HCT116 (cell line): ENCODE results near the gene NCMAP. TPM values are rescaled to one million over a fixed set of nuclear protein-coding genes. Genes with fewer than 3 reads are reported as not detected.
"Not testable (repeated sequence)": the region's sequence is repeated elsewhere in the genome, so short reads cannot be mapped to it uniquely, and the experiment has no call there.

ENCODE experiments used
- ATAC-seq: fragments of 200-7000 bp; cut with Tn5 transposase; 2 replicates; pipeline ENCODE4 v1.9.1; 2020; ENCODE audit warnings: mild to moderate bottlenecking, moderate library complexity
- BruUV-seq: library from RNA; stranded (reverse); fragments of 400-500 nt; replicated peaks from 2 replicates; lab custom pipeline; 2021; lab: Mats Ljungman, UMichigan
- CTCF ChIA-PET: fragments of 300-600 bp; sonication (Branson Sonifier 250); formaldehyde crosslinking; loops from one replicate; lab custom pipeline; 2021; ENCODE audit warnings: antibody characterized with exemption; lab: Charles Lee
- POLR2A ChIA-PET: fragments of 300-600, 350-600 bp; sonication (Branson Sonifier 250); formaldehyde crosslinking; loops from one replicate; lab custom pipeline; 2021; ENCODE audit warnings: antibody characterized with exemption; lab: Charles Lee
- RAD21 ChIA-PET, 2 experiments: fragments of 300-600 bp; sonication (Branson Sonifier 250); formaldehyde crosslinking; loops; one replicate each; lab custom pipeline; 2023; ENCODE audit warnings: low total read pairs in 2 of 2; ENCODE audit not compliant: uncharacterized antibody in 2 of 2, unreplicated experiment in 2 of 2, low non-redundant PET in 1 of 2; lab: Charles Lee
- DNase-seq: peaks from one replicate; pipeline ENCODE4 v3.0.0-alpha.2; 2010; ENCODE audit warnings: low read depth, low spot score
- H2AFZ ChIP-seq: fragments of 200-600 bp; shearing (Covaris generic), sonication (generic); 2 replicates; pipeline ENCODE4 v1.6.1; 2017; ENCODE audit warnings: low read depth, mixed run types, mixed read lengths, antibody characterized with exemption, low read length; ENCODE audit not compliant: poor library complexity, severe bottlenecking
- H3K27ac ChIP-seq: 2 replicates; pipeline ENCODE4 v1.5.1; 2012; ENCODE audit warnings: low read depth, low read length
- H3K27me3 ChIP-seq: fragments of 200-600 bp; sonication (generic); 2 replicates; pipeline ENCODE4 v1.6.1; 2016; ENCODE audit warnings: mixed run types, low read length, mixed read lengths; ENCODE audit not compliant: insufficient read depth
- H3K36me3 ChIP-seq, 2 experiments: fragments of 200-500 bp in 1 of 2; fragments of 200-600 bp in 1 of 2; sonication (Bioruptor generic) in 1 of 2; sonication (generic) in 1 of 2; 2 replicates each; pipeline versions ENCODE4 v1.5.1 to v1.6.1; 2014 to 2016; ENCODE audit warnings: low read length in 2 of 2, inconsistent platforms in 1 of 2, mixed read lengths in 1 of 2, mixed run types in 1 of 2; ENCODE audit not compliant: insufficient read depth in 2 of 2, control insufficient read depth in 1 of 2
- H3K4me1 ChIP-seq, 2 experiments: fragments of 200-600 bp in 1 of 2; sonication (generic) in 1 of 2; 2 replicates each; pipeline versions ENCODE4 v1.5.1 to v1.6.1; 2012 to 2017; ENCODE audit warnings: low read length in 2 of 2, inconsistent platforms in 1 of 2, mild to moderate bottlenecking in 1 of 2, mixed read lengths in 1 of 2, mixed run types in 1 of 2, moderate library complexity in 1 of 2; ENCODE audit not compliant: insufficient read depth in 2 of 2, control insufficient read depth in 1 of 2
- H3K4me2 ChIP-seq: fragments of 200-600 bp; sonication (generic); 2 replicates; pipeline ENCODE4 v1.6.1; 2017; ENCODE audit warnings: mixed run types, low read length, mixed read lengths
- H3K4me3 ChIP-seq, 2 experiments: fragments of 200-600 bp in 1 of 2; sonication (generic) in 1 of 2; replicated peaks in 1 of 2; 2 replicates each; pipeline ENCODE4 v1.5.1; 2011 to 2016; ENCODE audit warnings: low read length in 2 of 2, control low read depth in 1 of 2, low read depth in 1 of 2, mild to moderate bottlenecking in 1 of 2, mixed read lengths in 1 of 2, mixed run types in 1 of 2
- H3K79me2 ChIP-seq: fragments of 200-600 bp; sonication (generic); 2 replicates; pipeline ENCODE4 v1.6.1; 2017; ENCODE audit warnings: mild to moderate bottlenecking, mixed run types, low read length, moderate library complexity, mixed read lengths; ENCODE audit not compliant: insufficient read depth
- H3K9ac ChIP-seq: fragments of 200-600 bp; sonication (generic); 2 replicates; pipeline ENCODE4 v1.6.1; 2016; ENCODE audit warnings: low read length, mixed read lengths
- H3K9me2 ChIP-seq: fragments of 200-600 bp; sonication (generic), shearing (Covaris generic); 2 replicates; pipeline ENCODE4 v1.6.1; 2017; ENCODE audit warnings: mixed run types, mild to moderate bottlenecking, moderate library complexity; ENCODE audit not compliant: insufficient read depth
- H3K9me3 ChIP-seq, 2 experiments: fragments of 200-500 bp in 1 of 2; fragments of 200-600 bp in 1 of 2; sonication (Bioruptor generic) in 1 of 2; sonication (generic) in 1 of 2; 2 replicates each; pipeline ENCODE4 v1.6.1; 2014 to 2017; ENCODE audit warnings: low read length in 2 of 2, mixed read lengths in 2 of 2, inconsistent platforms in 1 of 2, low read depth in 1 of 2, mild to moderate bottlenecking in 1 of 2, mixed run types in 1 of 2, moderate library complexity in 1 of 2; ENCODE audit not compliant: control insufficient read depth in 1 of 2, insufficient read depth in 1 of 2
- H4K20me1 ChIP-seq: fragments of 200-600 bp; sonication (generic), shearing (Covaris generic); 2 replicates; pipeline ENCODE4 v1.6.1; 2017; ENCODE audit warnings: mixed run types, mild to moderate bottlenecking, moderate library complexity; ENCODE audit not compliant: insufficient read depth
- CBX3 ChIP-seq: IDR thresholded peaks from 2 replicates; pipeline ENCODE4 v1.6.1; 2012; ENCODE audit warnings: low read depth
- EZH2phosphoT487 ChIP-seq: fragments of 200-600 bp; IDR thresholded peaks from 2 replicates; pipeline ENCODE4 v1.6.1; 2018; ENCODE audit warnings: antibody characterized with exemption, borderline replicate concordance
- TCF7L2 ChIP-seq: IDR thresholded peaks from 2 replicates; pipeline ENCODE4 v1.7.0; 2011; ENCODE audit warnings: borderline replicate concordance, inconsistent platforms; ENCODE audit not compliant: insufficient read depth, insufficient read length; ENCODE audit errors: extremely low read depth
- ZFX ChIP-seq: fragments of 450-650 bp; IDR thresholded peaks from 2 replicates; pipeline ENCODE4 v1.6.1; 2017
- intact Hi-C: fragments of 100-400 bp; cut with micrococcal nuclease; formaldehyde crosslinking; loops from 2 replicates; pipeline ENCODE4 v1.10.0; 2022
- total RNA-seq: library from RNA; stranded (reverse); gene quantifications from one replicate; pipeline ENCODE4 v1.2.1, GENCODE V29; 2021; ENCODE audit not compliant: unreplicated experiment

Gene NCMAP
- total RNA-seq, 1 experiment from 2014 or later: 0.84 TPM

GRCh38 chr1:24517898-24518297 lies 38.0 kb upstream of the NCMAP start:
- BruUV-seq: no TSS peak
- no peak overlapping the region for H3K27ac ChIP-seq
- POLR2A ChIA-PET: no interaction called here
- ATAC-seq (no peak), DNase-seq (no peak)
- no peak overlapping the region for H3K4me3 ChIP-seq
- TF ChIP-seq CBX3 (no peak), ZFX (no peak), TCF7L2 (no peak), EZH2phosphoT487 (no peak)
- no peaks in the 10 kb centered on the region for H4K20me1 ChIP-seq
- H3K27me3 ChIP-seq: no peaks in the 10 kb centered on the region
- H3K9ac ChIP-seq: no peak overlapping the region
- RAD21 ChIA-PET: no interaction called here
- no peak overlapping the region for H2AFZ ChIP-seq
- peaks cover 18 to 19% of the 10 kb centered on the region in 2 experiments for H3K4me1 ChIP-seq
- no peak overlapping the region for H3K4me2 ChIP-seq
- intact Hi-C loops: loop anchor here (10.0 kb wide), 1 partner anchor 317 kb away; no protein-coding TSS in a partner anchor
- CTCF ChIA-PET: interaction anchor here (1.5 kb wide), 1 partner anchor 9 kb away, joined by 12 read pairs; no protein-coding TSS in a partner anchor
- no peaks in the 10 kb centered on the region for H3K9me2 ChIP-seq
- no peaks in the 10 kb centered on the region for H3K79me2 ChIP-seq
- H3K36me3 ChIP-seq: no peaks in the 10 kb centered on the region
- no peaks in the 10 kb centered on the region for H3K9me3 ChIP-seq

DNA sequence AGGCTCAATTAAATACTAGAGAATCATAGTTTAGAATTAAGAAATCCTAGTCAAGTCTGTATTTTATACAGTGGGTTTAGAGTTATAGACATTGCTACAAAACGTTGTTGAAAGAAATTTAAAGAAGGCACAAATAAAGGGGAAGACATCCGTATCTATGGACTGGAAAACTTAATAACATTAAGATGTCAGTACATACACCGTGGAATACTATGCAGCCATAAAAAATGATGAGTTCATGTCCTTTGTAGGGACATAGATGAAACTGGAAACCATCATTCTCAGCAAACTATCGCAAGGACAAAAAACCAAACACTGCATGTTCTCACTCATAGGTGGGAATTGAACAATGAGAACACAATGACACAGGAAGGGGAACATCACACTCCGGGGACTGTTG lies 35.6 kb upstream of the NCMAP start:
- RAD21 ChIA-PET, H4K20me1 ChIP-seq, ATAC-seq, H3K9ac ChIP-seq, H3K36me3 ChIP-seq, H2AFZ ChIP-seq, H3K27ac ChIP-seq, H3K27me3 ChIP-seq, DNase-seq, H3K79me2 ChIP-seq, BruUV-seq, H3K9me2 ChIP-seq, POLR2A ChIA-PET, H3K4me3 ChIP-seq, H3K9me3 ChIP-seq, CTCF ChIA-PET, H3K4me2 ChIP-seq: not testable (repeated sequence)
- intact Hi-C loops: loop anchor here (10.0 kb wide), 1 partner anchor 105 kb away; the partner anchor contains the start of genes NIPAL3 and STPG1
- peaks cover 12 to 15% of the 10 kb centered on the region in 2 experiments for H3K4me1 ChIP-seq
